DMS153 (cell line): Measurements from ENCODE around the gene PIGP.
"Not testable (repeated sequence)": the region's sequence is repeated elsewhere in the genome, so short reads cannot be mapped to it uniquely, and the experiment has no call there.

Experiments
- DNase-seq: peaks from one replicate; lab custom pipeline; 2025; lab: John Stamatoyannopoulos, UW

The PIGP gene

DNA sequence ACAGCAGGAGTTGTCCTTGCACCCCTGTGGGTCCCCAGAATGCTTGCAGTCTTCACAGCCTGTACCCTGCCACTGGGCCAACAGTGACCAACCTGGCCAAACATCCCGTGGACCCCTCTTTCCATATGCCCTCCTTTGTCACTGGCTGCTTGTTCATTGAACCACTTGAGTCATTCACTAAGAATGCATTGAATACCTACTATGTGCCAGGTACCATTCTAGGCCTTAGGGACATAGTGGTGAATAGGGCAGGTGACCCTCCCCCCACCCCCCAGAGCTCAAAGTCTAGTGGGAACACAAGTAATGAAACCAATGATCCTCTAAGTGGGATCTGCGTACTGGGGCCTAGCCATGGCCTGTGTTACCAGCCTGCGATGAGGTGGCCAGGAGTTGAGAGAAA is 28.2 kb downstream of the PIGP start:
- DNase-seq: no peak

DNA sequence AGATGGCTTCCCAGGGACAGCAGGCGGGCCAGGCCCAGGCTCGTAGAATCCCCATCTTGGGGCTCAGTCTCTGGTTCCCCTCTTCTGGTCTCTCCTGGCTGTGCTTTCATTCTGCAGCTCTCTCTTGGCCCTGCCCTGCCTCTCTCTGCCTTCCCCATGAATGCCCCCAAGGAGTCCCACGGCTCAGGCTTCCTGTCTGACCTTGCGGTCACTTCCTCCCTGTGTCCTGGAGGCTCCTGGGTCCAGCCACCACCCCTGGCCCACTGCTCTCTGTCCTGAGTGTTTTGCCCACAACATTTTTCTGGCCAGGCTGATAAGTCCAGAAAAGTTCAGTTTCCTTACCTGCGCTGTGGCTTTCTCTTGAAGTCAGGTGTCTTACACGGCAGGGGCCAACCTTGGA is 29.1 kb downstream of the PIGP start:
- no peak for DNase-seq

DNA sequence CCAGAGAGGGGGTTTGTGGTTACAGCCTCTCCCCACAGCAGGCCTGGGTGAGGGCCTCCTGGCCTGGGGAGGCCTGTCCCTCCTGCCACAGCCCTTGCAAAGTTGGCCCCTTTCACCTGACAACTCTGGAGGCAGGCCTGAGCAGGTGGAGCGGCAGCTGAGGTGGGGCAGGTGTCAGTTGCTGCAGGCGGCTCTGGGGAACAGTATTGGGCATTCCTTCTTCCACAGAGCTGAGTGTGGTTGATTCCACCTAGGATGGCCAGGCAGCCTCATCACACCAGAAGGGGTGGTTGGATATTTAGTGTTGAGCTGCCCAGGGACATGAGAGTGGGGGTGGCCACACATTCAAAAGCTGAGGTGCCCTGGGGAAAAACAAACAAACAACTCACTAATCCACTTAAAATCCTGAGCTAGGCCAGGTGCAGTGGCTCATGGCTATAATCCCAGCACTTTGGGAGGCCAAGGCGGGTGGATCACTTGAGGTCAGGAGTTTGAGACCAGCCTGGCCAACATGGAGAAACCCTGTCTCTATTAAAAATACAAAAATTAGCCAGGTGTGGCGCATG is 31.1 kb downstream of the PIGP start:
- DNase-seq: peak; percentile 68

DNA sequence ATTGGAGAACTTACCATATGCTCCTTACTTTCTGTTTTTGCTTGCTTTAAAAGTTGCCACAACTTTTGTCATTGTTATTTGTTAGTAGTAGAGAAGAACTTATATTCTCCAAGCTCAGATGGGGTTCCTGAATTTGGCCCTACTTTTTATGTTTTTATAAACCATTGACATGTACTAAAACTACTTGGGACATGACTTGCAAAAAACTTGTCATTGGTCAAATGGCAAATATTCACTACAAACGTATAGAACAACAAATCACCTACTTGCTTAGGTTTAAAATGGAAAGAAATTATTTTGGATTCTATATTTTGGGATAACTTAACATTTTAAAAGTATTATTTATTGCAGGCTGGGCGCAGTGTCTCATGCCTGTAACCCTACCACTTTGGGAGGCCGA is 32.7 kb downstream of the PIGP start:
- no peak for DNase-seq

DNA sequence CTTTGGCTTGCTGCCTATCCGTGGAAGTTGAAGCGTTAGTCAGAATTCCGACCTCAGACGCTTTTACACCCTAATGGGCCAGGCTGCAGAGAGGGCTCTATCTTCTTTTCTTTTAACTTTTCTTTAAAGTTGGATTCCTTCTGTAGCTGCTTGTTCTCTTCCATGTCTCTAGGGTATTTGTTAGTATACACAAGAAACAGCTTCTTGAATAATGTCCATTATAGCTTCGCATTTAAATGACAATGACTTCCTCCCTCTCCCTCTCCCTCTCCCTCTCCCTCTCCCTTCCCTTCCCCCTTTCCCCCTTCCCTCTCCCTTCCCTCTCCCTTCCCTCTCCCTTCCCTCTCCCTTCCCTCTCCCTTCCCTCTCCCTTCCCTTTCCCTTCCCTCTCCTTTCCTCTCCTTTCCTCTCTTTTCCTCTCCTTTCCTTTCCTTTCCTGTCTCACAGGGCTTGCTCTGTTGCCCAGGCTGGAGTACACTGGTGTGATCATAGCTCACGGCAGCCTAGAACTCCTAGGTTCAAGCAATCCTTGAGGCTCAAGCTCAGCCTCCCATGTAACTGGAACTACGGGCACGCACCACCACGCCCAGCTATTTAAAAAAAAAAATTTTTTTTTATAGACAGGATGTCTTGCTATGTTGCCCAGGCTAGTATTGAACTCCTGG is 33.3 kb downstream of the PIGP start:
- DNase-seq: no peak

DNA sequence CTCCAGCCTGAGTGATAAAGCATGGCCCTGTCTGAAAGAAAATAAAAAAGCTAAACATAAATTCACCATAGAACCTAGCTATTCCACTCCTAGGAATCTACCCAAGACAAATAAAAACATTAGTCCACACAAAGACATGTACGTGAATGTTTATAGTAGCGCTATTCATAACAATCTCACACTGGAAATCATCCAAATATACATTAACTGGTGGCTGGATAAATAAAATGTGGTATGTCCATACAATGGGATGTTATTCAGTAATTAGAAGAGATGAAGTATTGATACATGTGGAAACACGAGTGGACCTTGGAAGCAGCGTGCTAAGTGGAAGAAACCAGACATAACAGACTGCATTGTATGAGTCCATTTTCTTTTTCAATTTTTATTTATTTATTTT is 36.7 kb downstream of the PIGP start:
- no peak for DNase-seq

DNA sequence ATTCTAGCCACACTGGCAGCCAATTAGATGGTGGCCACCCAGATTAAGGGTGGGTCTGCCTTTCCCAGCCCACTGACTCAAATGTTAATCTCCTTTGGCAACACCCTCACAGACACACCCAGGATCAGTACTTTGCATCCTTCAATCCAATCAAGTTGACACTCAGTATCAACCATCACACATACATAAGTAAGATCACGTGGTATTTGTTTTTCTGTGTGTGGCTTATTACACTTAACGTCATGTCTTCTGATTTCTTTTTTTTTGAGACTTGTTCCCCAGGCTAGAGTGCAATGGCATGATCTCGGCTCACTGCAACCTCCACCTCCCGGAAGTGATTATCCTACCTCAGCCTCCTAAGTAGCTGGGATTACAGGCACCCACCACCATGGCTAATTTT is 38.5 kb downstream of the PIGP start:
- DNase-seq: not testable (repeated sequence)

DNA sequence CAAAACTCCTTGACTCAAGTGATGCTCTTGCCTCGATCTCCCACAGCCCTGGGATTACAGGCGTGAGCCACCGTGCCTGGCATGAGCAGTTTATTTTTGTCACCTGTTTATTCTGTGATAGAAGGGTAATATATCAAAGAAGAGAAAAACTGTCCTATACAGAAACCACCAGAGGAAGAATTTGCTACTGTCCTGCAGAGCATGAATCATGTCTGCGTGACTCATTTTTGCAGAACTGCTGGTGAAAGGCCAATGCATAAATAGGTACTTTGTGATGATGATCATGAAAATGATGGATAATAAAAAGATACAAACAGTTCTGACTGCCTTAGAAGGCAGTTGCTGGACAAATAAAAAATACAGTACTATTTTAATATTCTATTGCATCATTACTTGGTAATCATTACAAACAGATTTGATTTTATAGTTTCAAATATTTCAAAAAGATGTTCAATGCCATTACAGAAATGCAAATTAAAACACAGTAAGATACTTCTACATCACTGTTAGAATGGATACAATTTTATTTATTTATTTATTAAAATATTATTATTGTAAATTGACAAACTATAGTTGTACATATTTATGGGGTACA is 39.9 kb downstream of the PIGP start:
- no peak for DNase-seq

DNA sequence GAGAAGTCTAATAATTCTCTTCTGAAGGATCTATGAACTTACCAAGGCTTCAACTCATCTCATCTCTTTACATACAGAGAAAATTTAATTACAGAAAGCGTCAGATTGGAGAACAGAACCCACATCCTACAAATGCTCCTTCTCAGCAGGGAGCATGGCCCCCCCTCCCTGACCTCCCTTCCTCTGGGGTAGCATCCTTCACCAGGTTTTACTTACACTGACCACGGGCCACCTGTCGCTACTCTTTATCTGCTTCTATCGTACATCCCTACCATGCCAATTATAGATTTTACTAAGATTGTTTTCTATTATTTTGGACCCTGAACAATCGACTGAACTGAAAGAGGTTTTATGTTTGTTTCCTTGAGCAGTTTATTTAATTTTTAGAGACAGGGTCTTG is 40.6 kb downstream of the PIGP start:
- DNase-seq: no peak

DNA sequence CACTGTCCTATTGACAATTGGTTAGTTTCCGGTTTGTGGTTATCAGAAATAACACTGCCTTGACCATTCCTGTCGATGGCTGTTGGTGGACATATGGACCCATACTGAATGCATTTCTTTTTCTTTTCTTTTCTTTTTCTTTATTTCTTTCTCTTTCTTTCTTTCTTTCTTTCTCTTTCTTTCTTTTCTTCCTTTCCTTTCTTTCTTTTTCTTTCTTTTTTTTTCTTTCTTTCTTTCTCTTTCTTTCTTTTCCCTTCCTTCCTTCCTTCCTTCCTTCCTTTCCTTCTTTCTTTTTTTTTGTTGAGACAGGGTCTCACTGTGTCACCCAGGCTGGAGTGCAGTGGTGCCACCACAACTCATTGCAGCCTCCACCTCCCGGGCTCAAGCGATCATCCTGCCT is 42.0 kb downstream of the PIGP start:
- DNase-seq: no peak

DNA sequence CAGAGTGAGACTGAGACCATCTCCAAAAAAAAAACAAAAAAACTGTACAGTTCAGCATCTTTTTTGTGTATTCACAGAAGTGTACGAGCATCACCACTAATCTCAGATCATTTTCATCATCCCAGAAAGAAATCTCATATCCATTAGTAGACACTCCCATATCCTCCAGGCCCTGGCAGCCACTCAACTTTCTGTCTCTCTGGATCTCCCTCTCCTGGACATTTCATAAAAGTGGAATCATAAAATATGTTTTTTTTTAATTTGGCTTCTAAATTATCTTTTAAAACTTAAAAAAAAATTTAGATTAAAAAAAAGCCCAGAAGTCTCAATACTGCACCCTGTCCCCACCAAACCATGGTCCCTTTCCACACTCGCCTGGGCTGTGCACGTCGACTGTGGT is 44.3 kb downstream of the PIGP start:
- no peak for DNase-seq

DNA sequence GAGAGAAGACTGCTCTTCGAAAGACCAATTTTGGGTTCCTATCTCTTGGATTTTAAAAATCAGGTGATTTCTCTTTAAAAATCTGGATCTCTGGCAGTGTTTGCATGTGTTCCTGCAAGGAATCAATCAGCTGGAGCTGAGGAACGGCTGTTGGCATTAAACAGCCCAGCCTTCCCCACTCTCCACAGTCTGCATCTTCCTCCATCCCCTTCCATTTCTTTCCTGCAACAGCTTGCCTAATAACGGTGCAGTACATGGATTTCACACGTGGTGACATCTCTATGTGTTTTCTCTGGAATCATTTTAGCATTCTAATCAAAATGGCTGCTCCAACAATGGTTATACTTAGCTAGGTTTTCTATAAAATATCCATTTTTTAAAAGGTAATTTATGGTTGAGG is 46.4 kb downstream of the PIGP start:
- DNase-seq: no peak

DNA sequence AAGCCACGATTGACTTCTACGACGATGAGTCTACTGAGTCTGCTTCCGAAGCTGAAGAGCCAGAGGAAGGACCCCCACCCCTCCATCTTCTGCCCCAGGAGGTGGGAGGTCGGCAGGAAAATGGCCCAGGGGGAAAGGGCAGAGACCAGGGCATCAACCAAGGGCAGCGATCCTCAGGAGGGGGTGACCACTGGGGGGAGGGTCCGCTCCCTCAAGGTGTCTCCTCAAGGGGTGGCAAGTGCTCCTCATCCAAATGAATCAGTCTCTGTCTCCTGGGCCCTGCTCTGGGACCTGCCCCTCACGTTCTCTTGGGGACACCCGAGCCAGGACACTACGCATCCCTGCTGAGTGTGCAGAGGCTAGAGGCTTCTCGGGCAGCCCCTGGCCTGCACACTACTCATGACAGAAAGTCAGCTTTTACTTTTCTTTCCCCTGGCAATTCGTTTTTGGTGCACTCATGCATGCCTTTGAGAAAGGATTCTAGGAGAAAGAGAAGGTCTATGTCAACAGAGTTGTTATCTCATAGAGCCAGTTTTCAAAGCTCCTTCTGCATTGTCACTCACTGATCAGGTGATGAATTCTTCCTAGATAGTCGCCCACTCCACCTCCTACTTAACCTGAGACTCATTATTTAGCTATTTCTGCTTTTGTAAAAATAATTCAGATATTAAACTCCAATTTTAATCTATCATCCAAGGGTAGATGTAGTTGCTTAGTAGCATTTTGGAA is 54.8 kb downstream of the PIGP start:
- no peak for DNase-seq
